Measurements from ENCODE around the gene CCSAP.

GRCh38 chr1:229381234-229381633 is 38.4 kb upstream of the CCSAP start:
- TF ChIP-seq POLR2AphosphoS5 (IDR thresholded peaks at IDR 0.05; ENCODE audit: low read depth, low read length) (no peak), TAF1 (IDR thresholded peaks at IDR 0.05; ENCODE audit: borderline replicate concordance, insufficient read depth, low read length) (no peak), FOXP2 (optimal IDR thresholded peaks at IDR 0.05; ENCODE audit: borderline replicate concordance, extremely low read depth, extremely low read length, insufficient read depth) (no peak), SIN3A (IDR thresholded peaks at IDR 0.05; ENCODE audit: borderline replicate concordance, insufficient read depth, low read length) (no peak), REST (IDR thresholded peaks at IDR 0.05; ENCODE audit: insufficient read depth in 1 of 2, low read depth in 2 of 2, low read length in 2 of 2) (no peak)

Measured in PFSK-1 (cell line).